Fibroblast of villous mesenchyme (primary cell): ENCODE results near the gene NELFE. TPM values are rescaled to one million over a fixed set of nuclear protein-coding genes. Genes with fewer than 3 reads are reported as not detected.

Source experiments
- DNase-seq: peaks from one replicate; pipeline ENCODE4 v3.0.0-alpha.2; 2010; ENCODE audit warnings: low read depth
- H3K4me3 ChIP-seq: 2 replicates; pipeline ENCODE4 v1.5.1; 2011; ENCODE audit warnings: low read depth, mild to moderate bottlenecking, low read length
- small RNA-seq: library from RNA; depleted of rRNA; stranded (forward); fragments of <200 nt; gene quantifications from one replicate; pipeline ENCODE3, GENCODE V24; 2012
- total RNA-seq: library from RNA; depleted of rRNA; stranded (reverse); fragments of >200 nt; gene quantifications from 2 replicates; pipeline ENCODE4 v1.2.3, GENCODE V29; 2012
- TF ChIP-seq, protein P1 (sequence below): IDR thresholded peaks from 2 replicates; pipeline ENCODE4 v1.5.1; 2012; ENCODE audit warnings: low read depth, mild to moderate bottlenecking, low read length; ENCODE audit not compliant: insufficient read depth

Gene NELFE
- total RNA-seq, 1 donor = 106 TPM

DNA sequence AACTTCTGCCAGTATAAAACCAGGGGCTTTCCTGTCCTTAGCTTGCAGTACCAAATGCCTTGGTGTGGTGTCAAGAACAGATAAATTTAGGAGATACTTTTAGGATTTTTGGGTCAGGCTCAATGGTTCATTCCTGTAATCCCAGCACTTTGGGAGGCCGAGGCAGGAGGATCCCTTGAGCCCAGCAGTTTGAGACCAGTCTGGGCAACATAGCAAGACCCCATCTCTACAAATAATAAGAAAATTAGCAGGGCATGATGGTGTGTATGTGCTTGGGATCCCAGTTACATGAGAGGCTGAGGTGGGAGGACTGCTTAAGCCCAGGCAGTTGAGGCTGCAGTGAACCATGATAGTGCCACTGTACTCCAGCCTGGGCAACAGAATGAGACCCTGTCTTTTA is 53.7 kb downstream of the NELFE start:
- H3K4me3 ChIP-seq = no peak overlapping the region
- TF ChIP-seq, protein P1, sequence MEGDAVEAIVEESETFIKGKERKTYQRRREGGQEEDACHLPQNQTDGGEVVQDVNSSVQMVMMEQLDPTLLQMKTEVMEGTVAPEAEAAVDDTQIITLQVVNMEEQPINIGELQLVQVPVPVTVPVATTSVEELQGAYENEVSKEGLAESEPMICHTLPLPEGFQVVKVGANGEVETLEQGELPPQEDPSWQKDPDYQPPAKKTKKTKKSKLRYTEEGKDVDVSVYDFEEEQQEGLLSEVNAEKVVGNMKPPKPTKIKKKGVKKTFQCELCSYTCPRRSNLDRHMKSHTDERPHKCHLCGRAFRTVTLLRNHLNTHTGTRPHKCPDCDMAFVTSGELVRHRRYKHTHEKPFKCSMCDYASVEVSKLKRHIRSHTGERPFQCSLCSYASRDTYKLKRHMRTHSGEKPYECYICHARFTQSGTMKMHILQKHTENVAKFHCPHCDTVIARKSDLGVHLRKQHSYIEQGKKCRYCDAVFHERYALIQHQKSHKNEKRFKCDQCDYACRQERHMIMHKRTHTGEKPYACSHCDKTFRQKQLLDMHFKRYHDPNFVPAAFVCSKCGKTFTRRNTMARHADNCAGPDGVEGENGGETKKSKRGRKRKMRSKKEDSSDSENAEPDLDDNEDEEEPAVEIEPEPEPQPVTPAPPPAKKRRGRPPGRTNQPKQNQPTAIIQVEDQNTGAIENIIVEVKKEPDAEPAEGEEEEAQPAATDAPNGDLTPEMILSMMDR = no peak
- no peak for DNase-seq

DNA sequence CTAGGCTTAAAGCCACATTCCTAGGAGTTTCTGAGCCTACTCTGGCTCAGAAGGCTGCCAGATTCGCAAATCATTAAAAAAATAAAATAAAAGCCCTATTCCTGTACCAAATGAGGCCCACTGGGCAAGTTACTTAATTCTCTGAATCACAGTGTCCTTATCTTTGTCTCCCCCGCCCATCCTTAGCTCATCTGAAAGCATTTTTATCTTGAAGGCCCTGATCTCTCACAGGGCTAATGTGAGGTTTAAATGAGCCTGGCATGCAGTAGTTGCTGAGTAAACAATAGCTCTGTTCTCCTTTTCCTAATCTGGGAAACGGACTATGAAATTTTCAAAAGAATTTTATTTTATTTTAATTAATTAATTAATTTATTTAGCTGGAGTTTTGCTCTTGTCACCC is 54.8 kb downstream of the NELFE start:
- DNase-seq = peak; percentile 58
- TF ChIP-seq, protein P1 = no peak

More for the DNA sequence above, 54.8 kb downstream of the NELFE start:
- H3K4me3 ChIP-seq = no peak overlapping the region

Small RNA genes lying within 50 kb of the gene (small RNA-seq; reads per million reads assigned to genes)
- not detected for gene AL645922.1

Other genes with a start within 250 kb of the NELFE start
- gene LY6G6D, start 243.6 kb downstream of the NELFE start, total RNA-seq = not detected in 2 replicates
- not detected in 2 replicates for gene LY6G6C, start 237.2 kb downstream of the NELFE start, total RNA-seq
- gene MPIG6B, start 235.6 kb downstream of the NELFE start, total RNA-seq = not detected in 2 replicates
- gene DDAH2, start 229.7 kb downstream of the NELFE start, total RNA-seq = 60.5 and 68.0 TPM in 2 replicates
- gene CLIC1, start 222.4 kb downstream of the NELFE start, total RNA-seq = 586 and 701 TPM in 2 replicates
- 9.5 and 13.9 TPM in 2 replicates for gene MSH5, start 219.0 kb downstream of the NELFE start, total RNA-seq
- 0.43 and 1.3 TPM in 2 replicates for gene SAPCD1, start 196.3 kb downstream of the NELFE start, total RNA-seq
- gene VWA7, start 181.6 kb downstream of the NELFE start, total RNA-seq = under 0.01 TPM in 2 replicates
- gene VARS1, start 163.2 kb downstream of the NELFE start, total RNA-seq = 60.0 and 73.1 TPM in 2 replicates
- 21.6 and 23.7 TPM in 2 replicates for gene LSM2, start 152.0 kb downstream of the NELFE start, total RNA-seq
- gene HSPA1L, start 143.7 kb downstream of the NELFE start, total RNA-seq = 0.86 and 0.97 TPM in 2 replicates
- gene HSPA1A, start 143.4 kb downstream of the NELFE start, total RNA-seq = 77.0 and 132 TPM in 2 replicates
- 84.4 and 148 TPM in 2 replicates for gene HSPA1B, start 131.2 kb downstream of the NELFE start, total RNA-seq
- gene NEU1, start 96.2 kb downstream of the NELFE start, total RNA-seq = 70.8 and 77.6 TPM in 2 replicates
- not detected in 2 replicates for gene SLC44A4, start 80.0 kb downstream of the NELFE start, total RNA-seq
- gene EHMT2, start 61.3 kb downstream of the NELFE start, total RNA-seq = 38.0 and 42.7 TPM in 2 replicates
- 1.9 and 3.0 TPM in 2 replicates for gene ZBTB12, start 56.9 kb downstream of the NELFE start, total RNA-seq
- gene C2, start 31.3 kb downstream of the NELFE start, total RNA-seq = 1.3 and 2.3 TPM in 2 replicates
- gene CFB, start 12.9 kb downstream of the NELFE start, total RNA-seq = 3.5 and 12.1 TPM in 2 replicates
- 52.2 and 58.9 TPM in 2 replicates for gene SKIC2, start 204 bp upstream of the NELFE start, total RNA-seq
- 14.2 and 21.9 TPM in 2 replicates for gene DXO, start 13.2 kb upstream of the NELFE start, total RNA-seq
- 6.0 and 13.9 TPM in 2 replicates for gene C4A, start 23.1 kb upstream of the NELFE start, total RNA-seq
- gene C4B, start 55.8 kb upstream of the NELFE start, total RNA-seq = 6.8 and 9.9 TPM in 2 replicates
- under 0.01 TPM in 2 replicates for gene CYP21A2, start 79.4 kb upstream of the NELFE start, total RNA-seq
- gene TNXB, start 150.4 kb upstream of the NELFE start, total RNA-seq = 4.8 and 17.7 TPM in 2 replicates
- 17.3 and 22.9 TPM in 2 replicates for gene ATF6B, start 169.3 kb upstream of the NELFE start, total RNA-seq
- 6.4 and 6.9 TPM in 2 replicates for gene FKBPL, start 171.3 kb upstream of the NELFE start, total RNA-seq
- gene PRRT1, start 193.0 kb upstream of the NELFE start, total RNA-seq = under 0.01 and 0.32 TPM in 2 replicates
- 14.8 and 22.9 TPM in 2 replicates for gene PPT2, start 195.2 kb upstream of the NELFE start, total RNA-seq
- gene EGFL8, start 205.6 kb upstream of the NELFE start, total RNA-seq = 0.97 and 2.6 TPM in 2 replicates
- 21.9 and 30.2 TPM in 2 replicates for gene AGPAT1, start 217.1 kb upstream of the NELFE start, total RNA-seq
- 22.5 and 37.6 TPM in 2 replicates for gene RNF5, start 219.4 kb upstream of the NELFE start, total RNA-seq
- 0.32 and 0.86 TPM in 2 replicates for gene AGER, start 225.3 kb upstream of the NELFE start, total RNA-seq
- gene PBX2, start 231.2 kb upstream of the NELFE start, total RNA-seq = 29.0 and 35.4 TPM in 2 replicates
- gene GPSM3, start 233.7 kb upstream of the NELFE start, total RNA-seq = 2.6 and 4.8 TPM in 2 replicates